Measurements from ENCODE around the gene PTGIR.

Gene PTGIR

GRCh38 chr19:46601318-46602224 lies 23.3 kb downstream of the PTGIR start, which contains the start of gene CALM3:
Gene CALM3 (plus strand): TSS chr19:46601330. CDS start chr19:46601435, 105 bp downstream.
- peak; percentile 16 for DNase-seq (ENCODE audit: low spot score)

- DNase-seq (ENCODE audit: low spot score): peak; percentile 97
Observed at GRCh38 chr19:46600384-46601317, 24.2 kb downstream of the PTGIR start.

GRCh38 chr19:46599716-46600373 lies 25.0 kb downstream of the PTGIR start:
- DNase-seq (ENCODE audit: low spot score): no peak

GRCh38 chr19:46598372-46598917 lies 26.4 kb downstream of the PTGIR start:
- DNase-seq (ENCODE audit: low spot score): no peak

- DNase-seq (ENCODE audit: low spot score): no peak
Observed at GRCh38 chr19:46596008-46596407, 28.9 kb downstream of the PTGIR start.

GRCh38 chr19:46591870-46592269 lies 33.0 kb downstream of the PTGIR start:
- DNase-seq (ENCODE audit: low spot score): no peak

- no peak for DNase-seq (ENCODE audit: low spot score)
Observed at GRCh38 chr19:46591254-46591653, 33.6 kb downstream of the PTGIR start.

GRCh38 chr19:46587861-46588260 lies 37.0 kb downstream of the PTGIR start:
- DNase-seq (ENCODE audit: low spot score): no peak

- no peak for DNase-seq (ENCODE audit: low spot score)
Observed at GRCh38 chr19:46586294-46586693, 38.6 kb downstream of the PTGIR start.

- no peak for DNase-seq (ENCODE audit: low spot score)
Observed at GRCh38 chr19:46585539-46585938, 39.4 kb downstream of the PTGIR start.

GRCh38 chr19:46580247-46580646 lies 44.6 kb downstream of the PTGIR start:
- DNase-seq (ENCODE audit: low spot score): no peak

GRCh38 chr19:46579361-46579879 lies 45.5 kb downstream of the PTGIR start:
- DNase-seq (ENCODE audit: low spot score): no peak

GRCh38 chr19:46578450-46578849 lies 46.4 kb downstream of the PTGIR start:
- DNase-seq (ENCODE audit: low spot score): no peak

- DNase-seq (ENCODE audit: low spot score): no peak
Observed at GRCh38 chr19:46574533-46574932, 50.4 kb downstream of the PTGIR start.

GRCh38 chr19:46573679-46574498 lies 51.0 kb downstream of the PTGIR start:
- no peak for DNase-seq (ENCODE audit: low spot score)

- no peak for DNase-seq (ENCODE audit: low spot score)
Observed at GRCh38 chr19:46571495-46571894, 53.4 kb downstream of the PTGIR start.

Data from hematopoietic multipotent progenitor cell treated with erythropoietin and hydrocortisone succinate and interleukin-3 and kit ligand, for 15 days (in vitro differentiated cells).